ENCODE results near the gene PLRG1. TPM values are rescaled to one million over a fixed set of nuclear protein-coding genes. Genes with fewer than 3 reads are reported as not detected.

The PLRG1 gene
- total RNA-seq, 2 experiments from 2014 or later, result 150 to 152 TPM

- no peak overlapping the region for H3K27ac Mint-ChIP-seq
- no peaks in the 10 kb centered on the region for H3K4me1 Mint-ChIP-seq
- no peaks in the 10 kb centered on the region for H3K36me3 Mint-ChIP-seq
- no peak overlapping the region for H3K4me3 Mint-ChIP-seq
- H3K27me3 Mint-ChIP-seq, result peaks cover 32% of the 10 kb centered on the region
- DNase-seq, result no peak
- H3K9me3 Mint-ChIP-seq, result no peaks in the 10 kb centered on the region
Observed at GRCh38 chr4:154511981-154512380, 38.2 kb downstream of the PLRG1 start.

GRCh38 chr4:154511548-154511947 is 38.7 kb downstream of the PLRG1 start:
- H3K36me3 Mint-ChIP-seq, result no peaks in the 10 kb centered on the region
- no peak overlapping the region for H3K4me3 Mint-ChIP-seq
- H3K4me1 Mint-ChIP-seq, result no peaks in the 10 kb centered on the region
- H3K9me3 Mint-ChIP-seq, result no peaks in the 10 kb centered on the region
- no peak for DNase-seq
- peaks cover 35% of the 10 kb centered on the region for H3K27me3 Mint-ChIP-seq
- H3K27ac Mint-ChIP-seq, result no peak overlapping the region

- H3K27ac Mint-ChIP-seq, result no peak overlapping the region
Observed at GRCh38 chr4:154507156-154507555, 43.0 kb downstream of the PLRG1 start.

GRCh38 chr4:154506253-154506652 is 43.9 kb downstream of the PLRG1 start:
- Mint-ChIP-seq H3K4me3 (no peak overlapping the region), H3K27me3 (peaks cover 56% of the 10 kb centered on the region), H3K27ac (no peak overlapping the region), H3K4me1 (no peaks in the 10 kb centered on the region), H3K9me3 (no peaks in the 10 kb centered on the region), H3K36me3 (no peaks in the 10 kb centered on the region)
- DNase-seq, result no peak

More at GRCh38 chr4:154507156-154507555, 43.0 kb downstream of the PLRG1 start:
- Mint-ChIP-seq H3K27me3 (peaks cover 56% of the 10 kb centered on the region), H3K9me3 (no peaks in the 10 kb centered on the region), H3K36me3 (no peaks in the 10 kb centered on the region), H3K4me1 (no peaks in the 10 kb centered on the region), H3K4me3 (no peak overlapping the region)
- DNase-seq, result no peak

GRCh38 chr4:154503598-154503997 is 46.6 kb downstream of the PLRG1 start:
- DNase-seq, result no peak
- Mint-ChIP-seq H3K27ac (no peak overlapping the region), H3K9me3 (no peaks in the 10 kb centered on the region), H3K4me1 (no peaks in the 10 kb centered on the region), H3K36me3 (no peaks in the 10 kb centered on the region), H3K4me3 (no peak overlapping the region), H3K27me3 (peaks cover 59% of the 10 kb centered on the region)

- no peak overlapping the region for H3K4me3 Mint-ChIP-seq
- no peak overlapping the region for H3K27ac Mint-ChIP-seq
- H3K4me1 Mint-ChIP-seq, result no peaks in the 10 kb centered on the region
- no peaks in the 10 kb centered on the region for H3K36me3 Mint-ChIP-seq
- H3K9me3 Mint-ChIP-seq, result no peaks in the 10 kb centered on the region
- no peak for DNase-seq
- peaks cover 58% of the 10 kb centered on the region for H3K27me3 Mint-ChIP-seq
Observed at GRCh38 chr4:154502111-154502510, 48.1 kb downstream of the PLRG1 start.

GRCh38 chr4:154497889-154498288 is 52.3 kb downstream of the PLRG1 start:
- Mint-ChIP-seq H3K27me3 (peaks cover 55% of the 10 kb centered on the region), H3K27ac (no peak overlapping the region), H3K36me3 (no peaks in the 10 kb centered on the region), H3K9me3 (no peaks in the 10 kb centered on the region), H3K4me1 (no peaks in the 10 kb centered on the region), H3K4me3 (no peak overlapping the region)
- no peak for DNase-seq

- no peak for DNase-seq
- peaks cover 5% of the 10 kb centered on the region for H3K4me1 Mint-ChIP-seq
- H3K36me3 Mint-ChIP-seq, result no peaks in the 10 kb centered on the region
- H3K27ac Mint-ChIP-seq, result no peak overlapping the region
- H3K4me3 Mint-ChIP-seq, result no peak overlapping the region
- peaks cover 68% of the 10 kb centered on the region for H3K27me3 Mint-ChIP-seq
- H3K9me3 Mint-ChIP-seq, result no peaks in the 10 kb centered on the region
Observed at GRCh38 chr4:154495867-154496266, 54.3 kb downstream of the PLRG1 start.

- Mint-ChIP-seq H3K36me3 (no peaks in the 10 kb centered on the region), H3K27me3 (peaks cover 85% of the 10 kb centered on the region), H3K4me1 (peaks cover 7% of the 10 kb centered on the region), H3K27ac (no peak overlapping the region), H3K4me3 (peak overlapping the region; percentile 32), H3K9me3 (no peaks in the 10 kb centered on the region)
- no peak for DNase-seq
Observed at GRCh38 chr4:154492288-154492687, 57.9 kb downstream of the PLRG1 start.

- H3K27me3 Mint-ChIP-seq, result peaks cover 83% of the 10 kb centered on the region
- H3K9me3 Mint-ChIP-seq, result no peaks in the 10 kb centered on the region
- peak within 1 kb of the TSS; percentile 62 for H3K4me3 Mint-ChIP-seq
- no peak within 1 kb of the TSS for H3K27ac Mint-ChIP-seq
- peak; percentile 38 for DNase-seq
- no peaks in the 10 kb centered on the region for H3K36me3 Mint-ChIP-seq
- peaks cover 7% of the 10 kb centered on the region for H3K4me1 Mint-ChIP-seq
Observed at GRCh38 chr4:154491341-154492271, 58.6 kb downstream of the PLRG1 start, which contains the start of gene DCHS2. Gene DCHS2, minus strand, starts transcription at chr4:154491799. Its CDS starts 444 bp downstream, at chr4:154491355.

- Mint-ChIP-seq H3K9me3 (no peaks in the 10 kb centered on the region), H3K27me3 (peaks cover 78% of the 10 kb centered on the region), H3K27ac (no peak overlapping the region), H3K36me3 (no peaks in the 10 kb centered on the region), H3K4me1 (peaks cover 7% of the 10 kb centered on the region), H3K4me3 (peak overlapping the region; percentile 62)
- peak; percentile 35 for DNase-seq
Observed at GRCh38 chr4:154490583-154491340, 59.4 kb downstream of the PLRG1 start.

GRCh38 chr4:154490234-154490582 is 60.0 kb downstream of the PLRG1 start:
- no peaks in the 10 kb centered on the region for H3K36me3 Mint-ChIP-seq
- H3K4me3 Mint-ChIP-seq, result peak overlapping the region; percentile 44
- peak; percentile 17 for DNase-seq
- H3K27ac Mint-ChIP-seq, result no peak overlapping the region
- H3K9me3 Mint-ChIP-seq, result no peaks in the 10 kb centered on the region
- peaks cover 76% of the 10 kb centered on the region for H3K27me3 Mint-ChIP-seq
- H3K4me1 Mint-ChIP-seq, result peaks cover 7% of the 10 kb centered on the region

GRCh38 chr4:154489558-154490233 is 60.5 kb downstream of the PLRG1 start:
- Mint-ChIP-seq H3K27ac (no peak overlapping the region), H3K4me3 (no peak overlapping the region), H3K4me1 (peaks cover 7% of the 10 kb centered on the region), H3K36me3 (no peaks in the 10 kb centered on the region), H3K9me3 (no peaks in the 10 kb centered on the region), H3K27me3 (peaks cover 76% of the 10 kb centered on the region)
- DNase-seq, result no peak

GRCh38 chr4:154487145-154487544 is 63.1 kb downstream of the PLRG1 start:
- Mint-ChIP-seq H3K9me3 (no peaks in the 10 kb centered on the region), H3K4me1 (peaks cover 7% of the 10 kb centered on the region), H3K4me3 (no peak overlapping the region), H3K27me3 (peaks cover 52% of the 10 kb centered on the region), H3K27ac (no peak overlapping the region), H3K36me3 (no peaks in the 10 kb centered on the region)
- no peak for DNase-seq
